SW 1271 (cell line): ENCODE data around the gene ACRBP.
A peak's percentile ranks its signal among the peaks of the same experiment; 100 is the strongest.
"Not testable (repeated sequence)": the region's sequence is repeated elsewhere in the genome, so short reads cannot be mapped to it uniquely, and the experiment has no call there.

ENCODE experiments used
- DNase-seq, 2 experiments: peaks; one replicate each; lab custom pipeline; 2025; lab: John Stamatoyannopoulos, UW

The ACRBP gene

GRCh38 chr12:6614513-6615172 is 32.6 kb downstream of the ACRBP start:
- no peak for DNase-seq

GRCh38 chr12:6613776-6614512 is 33.3 kb downstream of the ACRBP start:
- peak; percentile 60 to 67 for DNase-seq

GRCh38 chr12:6613015-6613775 is 34.0 kb downstream of the ACRBP start:
- DNase-seq = no peak

GRCh38 chr12:6612652-6613014 is 34.6 kb downstream of the ACRBP start:
- no peak for DNase-seq

- DNase-seq = no peak
Observed at GRCh38 chr12:6612247-6612646, 35.0 kb downstream of the ACRBP start.

- DNase-seq = peak in 1 of 2 experiments; percentile 59
Observed at GRCh38 chr12:6608592-6609281, 38.5 kb downstream of the ACRBP start.

GRCh38 chr12:6607751-6608591 is 39.3 kb downstream of the ACRBP start:
- peak; percentile 74 to 87 for DNase-seq

- DNase-seq = no peak
Observed at GRCh38 chr12:6606331-6607131, 40.7 kb downstream of the ACRBP start.

GRCh38 chr12:6605421-6606330 is 41.6 kb downstream of the ACRBP start:
- no peak for DNase-seq

- no peak for DNase-seq
Observed at GRCh38 chr12:6604259-6605029, 42.8 kb downstream of the ACRBP start.

- no peak for DNase-seq
Observed at GRCh38 chr12:6603095-6603567, 44.1 kb downstream of the ACRBP start.

GRCh38 chr12:6602526-6602925 is 44.7 kb downstream of the ACRBP start:
- DNase-seq = no peak

- not testable (repeated sequence) for DNase-seq
Observed at GRCh38 chr12:6595673-6596072, 51.6 kb downstream of the ACRBP start.

GRCh38 chr12:6592087-6592486 is 55.1 kb downstream of the ACRBP start:
- no peak for DNase-seq
